Common myeloid progenitor, CD34-positive (primary cell): ENCODE measurements around the gene CCDC171.

Source experiments
- CTCF ChIA-PET: fragments of 350-600 bp; sonication (Branson Sonifier 250); formaldehyde crosslinking; loops from one replicate; lab custom pipeline; 2021; ENCODE audit warnings: antibody characterized with exemption; lab: Charles Lee
- POLR2A ChIA-PET: fragments of 350-600 bp; sonication (Branson Sonifier 250); formaldehyde crosslinking; loops from one replicate; lab custom pipeline; 2021; ENCODE audit warnings: antibody characterized with exemption; lab: Charles Lee
- DNase-seq, 3 donors: peaks; one replicate each; pipeline versions ENCODE4 v3.0.0 to v3.0.0-alpha.2; 2013
- H3K27ac ChIP-seq, 2 experiments: 1 replicate in 1 of 2; 2 replicates in 1 of 2; pipeline ENCODE4 v1.7.0; 2013; ENCODE audit warnings: inconsistent platforms in 2 of 2, low read length in 2 of 2, mild to moderate bottlenecking in 2 of 2, low read depth in 1 of 2, moderate library complexity in 1 of 2; ENCODE audit not compliant: severe bottlenecking in 2 of 2, insufficient read depth in 1 of 2, poor library complexity in 1 of 2
- H3K27me3 ChIP-seq, 5 experiments: replicated peaks in 2 of 5; 1 replicate in 3 of 5; 2 replicates in 2 of 5; pipeline versions ENCODE4 v1.6.1 to v1.7.0; 2013; ENCODE audit warnings: low read length in 4 of 5, mild to moderate bottlenecking in 2 of 5, moderate library complexity in 2 of 5, inconsistent platforms in 1 of 5; ENCODE audit not compliant: insufficient read depth in 5 of 5, control insufficient read depth in 4 of 5
- H3K36me3 ChIP-seq, 4 experiments: 1 replicate in 2 of 4; 2 replicates in 2 of 4; pipeline versions ENCODE4 v1.6.1 to v1.7.0; 2013; ENCODE audit warnings: low read length in 3 of 4, control low read depth in 1 of 4, mild to moderate bottlenecking in 1 of 4; ENCODE audit not compliant: control insufficient read depth in 4 of 4, insufficient read depth in 4 of 4
- H3K4me1 ChIP-seq, 4 experiments: 1 replicate in 3 of 4; 2 replicates in 1 of 4; pipeline versions ENCODE4 v1.6.1 to v1.7.1; 2013; ENCODE audit warnings: low read length in 3 of 4, mild to moderate bottlenecking in 3 of 4, control low read depth in 1 of 4, inconsistent platforms in 1 of 4, moderate library complexity in 1 of 4; ENCODE audit not compliant: control insufficient read depth in 4 of 4, insufficient read depth in 4 of 4; ENCODE audit errors: control extremely low read depth in 1 of 4
- H3K4me3 ChIP-seq, 7 experiments: 1 replicate in 4 of 7; 2 replicates in 3 of 7; pipeline versions ENCODE4 v1.5.1 to v1.7.0; 2013; ENCODE audit warnings: mild to moderate bottlenecking in 7 of 7, low read length in 6 of 7, moderate library complexity in 6 of 7, inconsistent platforms in 2 of 7, low read depth in 2 of 7, control low read depth in 1 of 7; ENCODE audit not compliant: insufficient read depth in 4 of 7, control insufficient read depth in 1 of 7; ENCODE audit errors: extremely low read depth in 1 of 7
- H3K9me3 ChIP-seq, 5 experiments: 1 replicate in 4 of 5; 2 replicates in 1 of 5; pipeline versions ENCODE4 v1.6.1 to v1.7.1; 2013; ENCODE audit warnings: low read length in 4 of 5, mild to moderate bottlenecking in 2 of 5, inconsistent platforms in 1 of 5, low read depth in 1 of 5, moderate library complexity in 1 of 5; ENCODE audit not compliant: control insufficient read depth in 4 of 5, insufficient read depth in 2 of 5; ENCODE audit errors: control extremely low read depth in 1 of 5
- WGBS: methylation state at CpG from one replicate; pipeline ENCODE4 v1.1.5; 2013; ENCODE audit not compliant: insufficient coverage; 5-methylcytosine and 5-hydroxymethylcytosine counted together

Gene CCDC171

GRCh38 chr9:15901572-15901971 is 348.7 kb downstream of the CCDC171 start:
- Histone ChIP-seq H3K36me3 (peaks cover 0 to 12% (median 3%) of the 10 kb centered on the region in 4 experiments), H3K9me3 (peaks cover 0 to 34% (median 2%) of the 10 kb centered on the region in 5 experiments), H3K27ac (no peak overlapping the region), H3K4me3 (no peak overlapping the region), H3K27me3 (no peaks in the 10 kb centered on the region), H3K4me1 (no peaks in the 10 kb centered on the region)
- no CpG with 5 or more reads among the region's 1 CpG for WGBS
- ChIA-PET CTCF (no interaction called here), POLR2A (no interaction called here)
- DNase-seq = no peak

- Histone ChIP-seq H3K4me1 (no peaks in the 10 kb centered on the region), H3K9me3 (peaks cover 0 to 11% (median 0%) of the 10 kb centered on the region in 5 experiments), H3K27me3 (no peaks in the 10 kb centered on the region), H3K36me3 (peaks cover 0 to 2% (median 0%) of the 10 kb centered on the region in 4 experiments), H3K27ac (no peak overlapping the region), H3K4me3 (no peak overlapping the region)
- no peak for DNase-seq
- POLR2A ChIA-PET = no interaction called here
- CTCF ChIA-PET = no interaction called here
- WGBS = 100% methylated on average over 3 of the region's 6 CpGs
Observed at GRCh38 chr9:15909297-15909696, 356.5 kb downstream of the CCDC171 start.

GRCh38 chr9:15915711-15916110 is 362.9 kb downstream of the CCDC171 start:
- Histone ChIP-seq H3K4me3 (no peak overlapping the region), H3K4me1 (no peaks in the 10 kb centered on the region), H3K27me3 (no peaks in the 10 kb centered on the region), H3K36me3 (peaks cover 0 to 10% (median 0%) of the 10 kb centered on the region in 4 experiments), H3K27ac (no peak overlapping the region), H3K9me3 (peaks cover 0 to 15% (median 3%) of the 10 kb centered on the region in 5 experiments)
- POLR2A ChIA-PET = no interaction called here
- CTCF ChIA-PET = no interaction called here
- DNase-seq = peak in 2 of 3 donors; percentile 5 to 12

- WGBS = no CpG with 5 or more reads among the region's 2 CpGs
- H3K4me1 ChIP-seq = no peaks in the 10 kb centered on the region
- ChIA-PET POLR2A (no interaction called here), CTCF (no interaction called here)
- H3K27me3 ChIP-seq = no peaks in the 10 kb centered on the region
- H3K36me3 ChIP-seq = peaks cover 0 to 10% (median 0%) of the 10 kb centered on the region in 4 experiments
- H3K9me3 ChIP-seq = peaks cover 0 to 10% (median 3%) of the 10 kb centered on the region in 5 experiments
- DNase-seq = no peak
- H3K4me3 ChIP-seq = no peak overlapping the region
- no peak overlapping the region for H3K27ac ChIP-seq
Observed at GRCh38 chr9:15927161-15927560, 374.3 kb downstream of the CCDC171 start.

GRCh38 chr9:15935661-15936305 is 382.9 kb downstream of the CCDC171 start:
- whole genome bisulfite sequencing = no CpG with 5 or more reads among the region's 2 CpGs
- peaks cover 0 to 18% (median 2%) of the 10 kb centered on the region in 5 experiments for H3K9me3 ChIP-seq
- H3K4me3 ChIP-seq = no peak overlapping the region
- H3K27ac ChIP-seq = no peak overlapping the region
- ChIA-PET CTCF (no interaction called here), POLR2A (no interaction called here)
- H3K4me1 ChIP-seq = no peaks in the 10 kb centered on the region
- peaks cover 0 to 12% (median 2%) of the 10 kb centered on the region in 4 experiments for H3K36me3 ChIP-seq
- no peaks in the 10 kb centered on the region for H3K27me3 ChIP-seq
- no peak for DNase-seq

- Histone ChIP-seq H3K4me3 (no peak overlapping the region), H3K4me1 (no peaks in the 10 kb centered on the region), H3K27me3 (no peaks in the 10 kb centered on the region), H3K27ac (no peak overlapping the region), H3K36me3 (peaks cover 0 to 12% (median 2%) of the 10 kb centered on the region in 4 experiments), H3K9me3 (peaks cover 0 to 13% (median 2%) of the 10 kb centered on the region in 5 experiments)
- ChIA-PET POLR2A (no interaction called here), CTCF (no interaction called here)
- 100% methylated on average over 5 of the region's 5 CpGs for WGBS
- DNase-seq = no peak
Observed at GRCh38 chr9:15936306-15936921, 383.6 kb downstream of the CCDC171 start.

GRCh38 chr9:15942831-15943424 is 390.1 kb downstream of the CCDC171 start:
- ChIA-PET POLR2A (no interaction called here), CTCF (no interaction called here)
- Histone ChIP-seq H3K36me3 (peaks cover 0 to 3% (median 0%) of the 10 kb centered on the region in 4 experiments), H3K4me1 (no peaks in the 10 kb centered on the region), H3K27me3 (no peaks in the 10 kb centered on the region), H3K4me3 (no peak overlapping the region), H3K9me3 (peaks cover 0 to 3% (median 0%) of the 10 kb centered on the region in 5 experiments), H3K27ac (no peak overlapping the region)
- WGBS = 100% methylated on average over 1 of the region's 3 CpGs
- no peak for DNase-seq
